ENCODE results near the gene SHOX.

Gene SHOX

GRCh38 chrX:629230-630006 is 1.2 kb upstream of the SHOX start:
- TF ChIP-seq, protein P1, sequence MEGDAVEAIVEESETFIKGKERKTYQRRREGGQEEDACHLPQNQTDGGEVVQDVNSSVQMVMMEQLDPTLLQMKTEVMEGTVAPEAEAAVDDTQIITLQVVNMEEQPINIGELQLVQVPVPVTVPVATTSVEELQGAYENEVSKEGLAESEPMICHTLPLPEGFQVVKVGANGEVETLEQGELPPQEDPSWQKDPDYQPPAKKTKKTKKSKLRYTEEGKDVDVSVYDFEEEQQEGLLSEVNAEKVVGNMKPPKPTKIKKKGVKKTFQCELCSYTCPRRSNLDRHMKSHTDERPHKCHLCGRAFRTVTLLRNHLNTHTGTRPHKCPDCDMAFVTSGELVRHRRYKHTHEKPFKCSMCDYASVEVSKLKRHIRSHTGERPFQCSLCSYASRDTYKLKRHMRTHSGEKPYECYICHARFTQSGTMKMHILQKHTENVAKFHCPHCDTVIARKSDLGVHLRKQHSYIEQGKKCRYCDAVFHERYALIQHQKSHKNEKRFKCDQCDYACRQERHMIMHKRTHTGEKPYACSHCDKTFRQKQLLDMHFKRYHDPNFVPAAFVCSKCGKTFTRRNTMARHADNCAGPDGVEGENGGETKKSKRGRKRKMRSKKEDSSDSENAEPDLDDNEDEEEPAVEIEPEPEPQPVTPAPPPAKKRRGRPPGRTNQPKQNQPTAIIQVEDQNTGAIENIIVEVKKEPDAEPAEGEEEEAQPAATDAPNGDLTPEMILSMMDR (conservative IDR thresholded peaks at IDR 0.05; ENCODE audit: low read depth): no peak
- POLR2A ChIA-PET (ENCODE audit: low non-redundant PET): no interaction called here
- CTCF ChIA-PET: no interaction called here
- no peak for DNase-seq (ENCODE audit: low spot score)
- no peak overlapping the region for H3K27ac ChIP-seq

- TF ChIP-seq, protein P1 (conservative IDR thresholded peaks at IDR 0.05; ENCODE audit: low read depth): no peak
- DNase-seq (ENCODE audit: low spot score): no peak
- no peak overlapping the region for H3K27ac ChIP-seq
- POLR2A ChIA-PET (ENCODE audit: low non-redundant PET): no interaction called here
- CTCF ChIA-PET: no interaction called here
These were observed 482 bp upstream of the SHOX start for GRCh38 chrX:630007-630611.

GRCh38 chrX:631802-632365 is 1.3 kb downstream of the SHOX start:
- no peak for DNase-seq (ENCODE audit: low spot score)
- ChIA-PET POLR2A (ENCODE audit: low non-redundant PET) (no interaction called here), CTCF (no interaction called here)
- no peak overlapping the region for H3K27ac ChIP-seq
- TF ChIP-seq, protein P1 (conservative IDR thresholded peaks at IDR 0.05; ENCODE audit: low read depth): no peak

GRCh38 chrX:632366-633042 is 1.9 kb downstream of the SHOX start:
- no peak for DNase-seq (ENCODE audit: low spot score)
- TF ChIP-seq, protein P1 (conservative IDR thresholded peaks at IDR 0.05; ENCODE audit: low read depth): no peak
- no peak overlapping the region for H3K27ac ChIP-seq
- ChIA-PET CTCF (no interaction called here), POLR2A (ENCODE audit: low non-redundant PET) (no interaction called here)

DNA sequence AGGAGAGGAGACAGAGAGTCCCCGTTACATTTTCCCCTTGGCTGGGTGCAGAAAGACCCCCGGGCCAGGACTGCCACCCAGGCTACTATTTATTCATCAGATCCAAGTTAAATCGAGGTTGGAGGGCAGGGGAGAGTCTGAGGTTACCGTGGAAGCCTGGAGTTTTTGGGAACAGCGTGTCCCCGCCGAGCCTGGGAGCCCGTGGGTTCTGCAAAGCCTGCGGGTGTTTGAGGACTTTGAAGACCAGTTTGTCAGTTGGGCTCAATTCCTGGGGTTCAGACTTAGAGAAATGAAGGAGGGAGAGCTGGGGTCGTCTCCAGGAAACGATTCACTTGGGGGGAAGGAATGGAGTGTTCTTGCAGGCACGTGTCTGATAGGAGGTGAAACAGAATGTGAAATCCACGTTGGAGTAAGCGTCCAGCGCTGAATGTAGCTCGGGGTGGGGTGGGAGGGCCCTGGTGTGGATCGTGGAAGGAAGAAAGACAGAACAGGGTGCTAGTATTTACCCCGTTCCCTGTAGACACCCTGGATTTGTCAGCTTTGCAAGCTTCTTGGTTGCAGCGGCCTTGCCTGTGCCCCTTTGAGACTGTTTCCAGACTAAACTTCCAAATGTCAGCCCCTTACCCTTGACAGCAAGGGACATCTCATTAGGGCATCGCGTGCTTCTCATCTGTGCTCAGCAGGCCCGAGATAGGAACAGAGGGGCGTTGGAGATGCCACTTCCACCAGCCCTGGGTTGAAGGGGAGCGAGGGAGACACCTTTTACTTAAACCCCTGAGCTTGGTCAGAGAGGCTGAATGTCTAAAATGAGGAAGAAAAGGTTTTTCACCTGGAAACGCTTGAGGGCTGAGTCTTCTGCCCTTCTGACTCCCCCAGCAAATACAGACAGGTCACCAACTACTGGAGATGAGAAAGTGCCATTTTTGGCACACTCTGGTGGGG is 2.7 kb downstream of the SHOX start:
- DNase-seq (ENCODE audit: low spot score): no peak
- TF ChIP-seq, protein P1 (conservative IDR thresholded peaks at IDR 0.05; ENCODE audit: low read depth): no peak
- ChIA-PET POLR2A (ENCODE audit: low non-redundant PET) (no interaction called here), CTCF (no interaction called here)
- no peak overlapping the region for H3K27ac ChIP-seq

Data from RWPE1 (cell line).